Muscle of leg (tissue), 11 donors: Measurements from ENCODE around the gene SYNE4. TPM values are rescaled to one million over a fixed set of nuclear protein-coding genes. Genes with fewer than 3 reads are reported as not detected.
"Not testable (repeated sequence)": the region's sequence is repeated elsewhere in the genome, so short reads cannot be mapped to it uniquely, and the experiment has no call there.

Source experiments
- DNase-seq: peaks from one replicate; pipeline ENCODE4 v3.0.0; 2013
- H3K27ac ChIP-seq: one replicate; pipeline ENCODE4 v1.5.1; 2013; ENCODE audit warnings: mild to moderate bottlenecking, low read length, control low read depth
- H3K27me3 ChIP-seq: one replicate; pipeline ENCODE4 v1.6.1; 2013; ENCODE audit warnings: low read length; ENCODE audit not compliant: control insufficient read depth, insufficient read depth
- H3K36me3 ChIP-seq: one replicate; pipeline ENCODE4 v1.6.1; 2013; ENCODE audit warnings: low read length; ENCODE audit not compliant: control insufficient read depth, insufficient read depth
- H3K4me1 ChIP-seq: one replicate; pipeline ENCODE4 v1.6.1; 2013; ENCODE audit warnings: low read length; ENCODE audit not compliant: control insufficient read depth, insufficient read depth
- H3K4me3 ChIP-seq: one replicate; pipeline ENCODE4 v1.5.1; 2013; ENCODE audit warnings: low read length, control low read depth
- H3K9me3 ChIP-seq: replicated peaks from 2 replicates; pipeline ENCODE4 v1.6.1; 2013; ENCODE audit warnings: low read depth, low read length; ENCODE audit not compliant: control insufficient read depth
- WGBS: methylation state at CpG from one replicate; pipeline ENCODE4 v1.1.5; 2013; ENCODE audit warnings: missing lambda C conversion rate; ENCODE audit not compliant: insufficient coverage; 5-methylcytosine and 5-hydroxymethylcytosine counted together
- polyA plus RNA-seq, 8 donors: library from polyadenylated mRNA; unstranded; fragments of 120-200 nt; gene quantifications; one replicate each; pipeline versions ENCODE4 v1.2.1 to v1.2.3, GENCODE V29; 2013; ENCODE audit warnings: inconsistent platforms in 1 of 8, low replicate concordance in 1 of 8; ENCODE audit not compliant: insufficient read length in 8 of 8, insufficient read depth in 1 of 8
- total RNA-seq: library from RNA; stranded (reverse); fragments of 120-200 nt; gene quantifications from one replicate; pipeline ENCODE4 v1.2.4, GENCODE V29; 2013

SYNE4 gene
- total and polyA plus RNA-seq, 9 donors: 0.11 to 1.2 (median 0.39) TPM

DNA sequence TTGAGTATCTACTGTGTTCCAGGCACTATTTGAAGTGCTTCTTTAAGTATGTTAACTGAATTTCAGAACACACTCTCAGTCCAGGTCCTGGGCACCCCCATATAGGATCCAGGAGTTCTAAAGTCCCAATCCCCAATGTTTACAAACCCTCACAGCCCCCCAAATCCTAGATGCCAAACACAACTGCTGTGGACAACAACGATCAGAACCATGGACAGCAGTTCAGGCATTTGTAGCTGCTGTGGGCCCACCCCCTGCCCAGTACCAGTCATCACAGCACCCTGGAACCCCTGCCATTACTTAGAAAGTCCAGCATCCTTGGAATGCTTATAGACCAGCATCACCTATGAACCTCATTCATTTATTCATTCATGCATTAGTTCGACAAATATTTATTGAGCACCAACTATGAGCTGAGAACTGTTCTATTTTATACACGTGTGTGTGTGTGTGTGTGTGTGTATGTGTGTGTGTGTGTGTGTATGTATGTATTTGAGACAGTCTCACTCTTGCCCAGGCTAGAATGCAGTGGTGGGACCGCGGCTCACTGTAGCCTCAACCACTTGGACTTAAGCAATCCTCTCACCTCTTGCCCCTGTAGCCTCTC lies 32.9 kb downstream of the SYNE4 start:
- H3K36me3 ChIP-seq: no peaks in the 10 kb centered on the region
- no peaks in the 10 kb centered on the region for H3K27me3 ChIP-seq
- H3K4me1 ChIP-seq: no peaks in the 10 kb centered on the region
- DNase-seq: peak; percentile 28
- no peaks in the 10 kb centered on the region for H3K9me3 ChIP-seq
- H3K4me3 ChIP-seq: no peak overlapping the region
- no peak overlapping the region for H3K27ac ChIP-seq
- WGBS: 17% methylated on average over 1 of the region's 5 CpGs

GRCh38 chr19:35973487-35973886 lies 35.1 kb downstream of the SYNE4 start:
- H3K9me3 ChIP-seq: no peaks in the 10 kb centered on the region
- no peak for DNase-seq
- no peaks in the 10 kb centered on the region for H3K27me3 ChIP-seq
- H3K4me1 ChIP-seq: no peaks in the 10 kb centered on the region
- no peak overlapping the region for H3K27ac ChIP-seq
- H3K4me3 ChIP-seq: no peak overlapping the region
- no peaks in the 10 kb centered on the region for H3K36me3 ChIP-seq
- WGBS: 39% methylated on average over 8 of the region's 8 CpGs

- Histone ChIP-seq H3K27ac (no peak overlapping the region), H3K9me3 (no peaks in the 10 kb centered on the region), H3K36me3 (no peaks in the 10 kb centered on the region), H3K27me3 (no peaks in the 10 kb centered on the region), H3K4me1 (no peaks in the 10 kb centered on the region), H3K4me3 (no peak overlapping the region)
- WGBS: 79% methylated on average over 3 of the region's 3 CpGs
- DNase-seq: no peak
These were observed 41.8 kb downstream of the SYNE4 start for GRCh38 chr19:35966771-35967170.

DNA sequence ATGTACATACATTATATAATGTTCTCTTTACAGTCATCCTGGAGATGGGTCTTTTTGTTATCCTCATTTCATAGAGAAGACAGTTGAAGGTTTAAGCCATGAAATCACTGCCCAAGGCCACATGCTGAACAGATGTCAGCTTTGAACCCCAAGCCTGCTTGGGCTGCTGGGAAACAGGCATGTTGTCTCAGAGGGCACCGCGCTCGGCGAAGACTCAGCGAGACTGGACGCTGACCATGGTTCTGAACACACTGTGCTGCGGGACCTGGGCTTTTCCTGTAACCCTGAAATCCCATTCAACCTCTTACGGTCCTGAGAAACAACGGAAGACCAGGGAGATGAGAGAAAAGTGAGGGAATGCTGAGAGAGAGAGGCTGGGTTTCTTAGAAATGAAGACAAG lies 45.1 kb downstream of the SYNE4 start:
- H3K27me3 ChIP-seq: peaks cover 24% of the 10 kb centered on the region
- DNase-seq: peak; percentile 70
- WGBS: 0% methylated on average over 4 of the region's 9 CpGs

GRCh38 chr19:35960432-35960972 lies 48.1 kb downstream of the SYNE4 start:
- Histone ChIP-seq H3K4me3 (no peak overlapping the region), H3K36me3 (no peaks in the 10 kb centered on the region), H3K27ac (no peak overlapping the region), H3K27me3 (peaks cover 34% of the 10 kb centered on the region), H3K4me1 (no peaks in the 10 kb centered on the region), H3K9me3 (peaks cover 2% of the 10 kb centered on the region)
- no peak for DNase-seq
- 77% methylated on average over 6 of the region's 7 CpGs for WGBS

More for the DNA sequence above, 45.1 kb downstream of the SYNE4 start:
- Histone ChIP-seq H3K27ac (no peak overlapping the region), H3K4me1 (no peaks in the 10 kb centered on the region), H3K9me3 (no peaks in the 10 kb centered on the region), H3K36me3 (no peaks in the 10 kb centered on the region), H3K4me3 (no peak overlapping the region)

- DNase-seq: no peak
- no peaks in the 10 kb centered on the region for H3K4me1 ChIP-seq
- 13% methylated on average over 13 of the region's 20 CpGs for WGBS
- peaks cover 2% of the 10 kb centered on the region for H3K9me3 ChIP-seq
- no peak overlapping the region for H3K27ac ChIP-seq
- no peaks in the 10 kb centered on the region for H3K36me3 ChIP-seq
- H3K4me3 ChIP-seq: no peak overlapping the region
- H3K27me3 ChIP-seq: peaks cover 34% of the 10 kb centered on the region
These were observed 48.7 kb downstream of the SYNE4 start for GRCh38 chr19:35959968-35960320.

DNA sequence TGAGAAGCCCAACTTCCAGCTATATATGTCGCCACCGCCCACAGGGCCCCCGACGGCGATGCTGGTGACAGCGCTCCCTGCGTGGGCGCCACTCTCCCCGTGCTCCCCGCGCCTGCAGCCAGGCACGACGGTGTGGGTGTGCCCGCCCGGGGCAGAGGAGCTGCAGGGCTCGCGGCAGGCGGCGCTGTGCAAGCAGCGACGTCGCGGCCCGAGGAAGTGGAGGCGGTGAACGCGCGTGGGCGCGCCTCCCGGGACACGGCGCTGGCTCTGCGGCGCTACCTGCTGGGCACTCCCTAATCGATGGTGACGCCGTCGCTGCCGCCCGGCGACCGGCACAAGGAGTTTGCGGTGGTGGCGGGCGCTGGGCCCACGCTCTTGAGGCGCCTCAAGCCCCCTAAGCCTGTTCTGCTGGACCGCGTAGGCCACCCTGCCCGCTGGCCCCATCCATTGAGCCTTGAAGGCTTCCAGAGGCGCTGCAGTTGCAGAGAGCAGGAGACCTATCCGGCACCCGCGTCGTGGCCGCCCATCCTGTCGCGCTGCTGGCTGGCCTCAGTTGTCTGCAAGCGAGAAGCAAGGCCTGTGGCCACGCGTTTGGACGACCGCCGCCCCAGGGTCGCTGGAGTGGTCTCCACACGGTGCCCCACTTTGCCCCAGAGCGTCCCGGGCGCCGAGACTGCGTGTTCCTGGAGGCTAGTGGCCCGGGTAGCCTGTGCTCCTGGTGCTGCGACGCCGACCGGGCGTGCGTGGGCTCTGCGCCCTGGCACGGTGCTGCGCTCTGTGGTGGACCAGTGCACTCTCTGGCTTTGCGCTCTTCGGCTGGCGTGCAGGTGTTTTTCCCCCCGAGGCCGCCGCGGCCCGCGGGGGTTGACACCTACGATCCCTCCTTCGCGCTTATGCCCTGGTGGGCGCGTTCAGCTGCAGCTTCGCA lies 49.3 kb downstream of the SYNE4 start:
- Histone ChIP-seq H3K36me3 (no peaks in the 10 kb centered on the region), H3K27me3 (peaks cover 34% of the 10 kb centered on the region), H3K9me3 (peaks cover 2% of the 10 kb centered on the region), H3K4me1 (no peaks in the 10 kb centered on the region), H3K27ac (no peak overlapping the region), H3K4me3 (no peak overlapping the region)
- 10% methylated on average over 97 of the region's 97 CpGs for WGBS
- no peak for DNase-seq

- Histone ChIP-seq H3K27ac (no peak overlapping the region), H3K36me3 (no peaks in the 10 kb centered on the region), H3K9me3 (peaks cover 2% of the 10 kb centered on the region), H3K4me1 (no peaks in the 10 kb centered on the region), H3K27me3 (peaks cover 34% of the 10 kb centered on the region), H3K4me3 (no peak overlapping the region)
- no peak for DNase-seq
- 36% methylated on average over 15 of the region's 15 CpGs for WGBS
These were observed 50.0 kb downstream of the SYNE4 start for GRCh38 chr19:35958660-35959039.

DNA sequence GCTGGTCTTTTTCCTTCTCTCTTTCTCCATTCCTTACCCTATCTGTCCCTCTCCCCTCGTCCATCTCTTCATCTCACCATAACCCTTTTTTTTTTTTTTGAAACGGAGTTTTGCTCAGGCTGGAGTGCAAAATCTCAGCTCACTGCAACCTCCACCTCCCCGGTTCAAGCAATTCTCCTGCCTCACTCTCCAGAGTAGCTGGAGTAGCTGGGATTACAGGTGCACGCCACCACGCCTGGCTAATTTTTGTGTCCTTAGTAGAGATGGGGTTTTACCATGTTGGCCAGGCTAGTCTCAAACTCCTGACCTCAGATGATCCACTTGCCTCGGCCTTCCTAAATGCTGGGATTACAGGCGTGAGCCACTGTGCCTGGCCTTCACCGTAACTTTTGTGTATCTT lies 51.2 kb downstream of the SYNE4 start:
- H3K27ac ChIP-seq, DNase-seq, H3K36me3 ChIP-seq, H3K4me1 ChIP-seq, H3K9me3 ChIP-seq, H3K4me3 ChIP-seq: not testable (repeated sequence)
- 71% methylated on average over 6 of the region's 8 CpGs for WGBS
- H3K27me3 ChIP-seq: peaks cover 34% of the 10 kb centered on the region

DNA sequence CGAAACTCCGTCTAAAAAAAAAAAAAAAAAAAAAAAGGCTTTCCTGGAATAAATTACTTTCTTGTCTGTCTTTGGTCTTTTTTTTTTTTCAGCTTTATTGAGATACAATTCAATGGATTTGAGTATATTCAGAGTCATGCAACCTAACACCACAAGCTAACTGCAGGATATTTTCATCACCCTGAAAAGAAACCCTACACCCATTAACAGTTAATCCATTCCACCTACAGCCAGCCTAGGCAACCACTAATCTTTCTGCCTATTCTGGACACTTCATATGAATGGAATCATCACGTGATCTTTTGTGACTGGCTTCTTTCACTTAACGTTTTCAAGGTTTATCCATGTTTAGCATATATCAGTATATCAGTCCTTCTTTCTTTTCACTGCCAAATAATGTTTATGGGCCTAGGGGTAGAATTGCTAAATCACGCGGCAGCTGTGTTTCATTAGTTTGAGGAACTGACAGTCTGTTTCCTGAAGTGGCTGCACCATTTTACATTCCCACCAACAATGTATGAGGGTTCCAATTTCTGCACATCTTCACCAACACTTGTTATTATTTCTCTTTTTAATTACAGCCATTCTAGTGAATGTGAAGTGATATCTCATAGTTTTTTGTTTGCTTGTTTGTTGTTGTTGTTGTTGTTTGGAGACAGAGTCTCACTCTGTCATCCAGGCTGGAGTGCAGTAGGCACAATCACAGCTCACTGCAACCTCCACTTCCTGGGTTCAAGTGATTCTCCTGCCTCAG lies 52.6 kb downstream of the SYNE4 start:
- no peak for DNase-seq
- Histone ChIP-seq H3K4me1 (no peaks in the 10 kb centered on the region), H3K9me3 (peaks cover 2% of the 10 kb centered on the region), H3K4me3 (no peak overlapping the region), H3K27ac (no peak overlapping the region), H3K27me3 (peaks cover 34% of the 10 kb centered on the region), H3K36me3 (no peaks in the 10 kb centered on the region)
- WGBS: no CpG with 5 or more reads among the region's 6 CpGs
